Embryonic facial prominence (tissue), 1 donor: ENCODE data around the gene ATPAF2.
A peak's percentile ranks its signal among the peaks of the same experiment; 100 is the strongest.

Experiments used
- DNase-seq: peaks from one replicate; pipeline ENCODE4 v3.0.0-alpha.2; 2016; ENCODE audit errors: extremely low spot score

The ATPAF2 gene

GRCh38 chr17:18039535-18040260 is 730 bp upstream of the ATPAF2 start:
- DNase-seq = no peak

DNA sequence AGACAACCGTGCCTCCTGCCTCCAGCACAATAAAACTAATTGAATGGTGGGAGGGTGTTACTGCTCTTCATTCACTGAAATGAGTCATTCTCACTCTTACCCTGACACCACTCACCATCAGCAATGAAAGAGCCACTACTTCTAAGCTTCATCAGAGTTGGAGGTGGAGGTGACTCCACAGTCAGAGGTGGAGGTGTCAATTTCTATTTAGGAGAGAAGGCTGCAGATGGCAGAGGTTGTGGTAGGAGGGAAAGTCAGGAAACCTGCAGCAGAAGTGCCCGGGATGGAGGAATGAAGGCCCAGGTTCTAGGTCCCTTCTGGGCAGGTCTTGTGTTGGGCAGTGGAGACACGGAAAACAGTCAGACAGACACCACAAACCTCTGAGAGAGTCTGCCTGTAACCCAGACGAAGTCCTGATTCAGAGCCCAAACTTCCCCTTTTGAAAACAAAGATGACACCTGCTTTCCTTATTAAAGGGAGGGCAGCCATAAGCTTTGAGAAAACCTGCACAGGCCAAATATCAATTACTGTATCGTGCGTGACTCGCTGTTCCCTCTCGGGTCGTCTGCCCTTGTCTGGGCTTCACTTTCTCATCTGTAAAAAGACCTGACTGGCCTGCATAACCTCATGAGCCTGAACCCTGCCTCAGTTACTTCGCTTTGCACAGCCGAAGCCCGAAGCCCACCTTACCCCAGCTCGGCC is 668 bp downstream of the ATPAF2 start:
- no peak for DNase-seq

DNA sequence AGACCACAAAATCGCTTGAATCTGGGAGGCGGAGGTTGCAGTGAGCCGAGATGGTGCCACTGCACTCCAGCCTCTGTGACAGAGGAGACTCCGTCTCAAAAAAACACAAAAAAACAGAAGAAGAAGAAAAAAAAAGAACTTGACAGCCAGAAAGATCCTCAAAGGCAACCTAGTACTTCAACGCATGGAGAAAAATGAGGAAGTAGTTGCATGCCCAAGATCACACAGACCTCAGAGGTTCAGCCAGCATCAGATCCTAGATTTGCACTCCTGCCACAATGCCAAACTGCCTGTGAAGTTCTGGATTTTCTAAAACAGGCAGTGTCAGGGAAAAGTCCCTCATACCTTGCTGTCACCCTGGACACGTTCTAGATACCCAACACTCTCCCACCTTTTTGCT is 1.5 kb downstream of the ATPAF2 start:
- DNase-seq = no peak

- no peak for DNase-seq
Measured at GRCh38 chr17:18035704-18036103, 3.3 kb downstream of the ATPAF2 start.

DNA sequence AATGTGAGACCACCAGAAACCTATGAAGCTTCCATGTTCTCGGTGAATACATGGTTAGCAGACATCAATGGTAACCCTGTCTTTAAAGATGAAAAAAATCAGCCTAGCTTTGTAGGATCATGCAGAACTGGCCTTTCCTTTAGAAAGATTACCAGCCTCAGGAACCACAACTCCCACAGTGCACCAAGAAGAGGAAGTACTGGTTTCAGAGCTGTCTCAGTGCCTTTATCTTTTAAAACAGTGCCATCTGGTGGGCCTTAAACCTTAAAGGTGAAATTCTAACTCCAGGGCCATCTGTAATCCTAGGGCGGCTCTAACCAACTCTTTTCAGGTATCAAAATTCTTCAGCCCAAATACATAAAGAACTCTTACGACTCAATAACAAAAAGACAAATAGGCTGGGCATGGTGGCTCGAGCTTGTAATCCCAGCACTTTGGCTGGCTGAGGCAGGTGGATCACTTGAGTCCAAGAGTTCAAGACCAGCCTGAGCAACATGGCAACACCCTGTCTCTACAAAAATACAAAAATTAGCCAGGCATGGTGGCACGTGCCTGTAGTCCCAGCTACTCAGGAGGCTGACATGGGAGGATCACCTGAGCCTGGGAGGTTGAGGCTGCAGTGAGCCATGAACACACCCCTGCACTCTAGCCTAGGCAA is 5.4 kb downstream of the ATPAF2 start:
- DNase-seq = peak; percentile 76

DNA sequence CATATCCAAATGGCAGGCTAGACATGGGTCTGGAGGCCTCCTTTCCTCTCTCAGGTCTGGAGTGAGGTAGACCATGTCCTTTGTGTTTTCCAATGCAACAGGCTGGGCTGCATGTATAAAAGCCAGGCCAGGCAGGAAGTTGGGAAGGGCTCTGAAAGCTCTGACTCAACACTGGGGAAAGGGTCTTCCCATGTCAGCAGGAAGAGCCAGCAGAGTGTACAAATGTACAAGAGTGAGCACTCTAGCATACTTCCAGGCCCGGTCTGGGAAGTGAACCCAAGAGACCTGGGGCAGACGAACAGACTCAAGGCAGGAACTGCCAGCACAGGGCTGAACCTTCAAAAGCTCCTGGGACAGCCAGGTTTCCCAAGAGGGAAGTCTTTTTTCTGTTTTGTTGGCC is 7.0 kb downstream of the ATPAF2 start:
- DNase-seq = no peak

DNA sequence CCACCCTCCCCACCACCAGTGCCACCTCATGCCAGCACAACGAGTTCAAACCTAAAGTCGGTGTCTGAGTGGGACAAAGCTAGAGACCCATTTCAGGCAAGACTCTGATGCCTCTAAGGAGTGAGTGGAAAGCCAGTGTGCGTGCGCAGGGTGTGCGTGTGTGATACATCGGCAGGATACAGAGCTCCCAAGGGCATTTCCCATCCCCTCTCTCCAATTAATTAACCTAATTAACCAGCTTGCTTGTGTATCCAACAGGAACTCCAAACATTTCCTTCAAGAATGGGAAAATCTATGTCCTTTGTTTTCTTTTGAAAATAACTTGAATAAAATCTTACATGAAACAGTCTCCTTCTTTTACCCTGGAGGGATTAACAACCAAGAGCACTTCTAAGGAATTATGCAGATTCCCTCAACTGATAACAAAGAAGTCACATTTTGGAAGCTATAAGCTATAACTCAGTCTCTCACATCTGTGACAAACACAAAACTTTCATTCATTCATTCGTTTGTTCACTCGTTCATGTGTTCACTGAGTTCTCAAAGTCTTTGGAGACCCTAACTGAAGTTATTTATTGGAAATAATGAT is 9.9 kb downstream of the ATPAF2 start:
- DNase-seq = no peak

GRCh38 chr17:18028114-18028951 is 10.6 kb downstream of the ATPAF2 start:
- DNase-seq = no peak

DNA sequence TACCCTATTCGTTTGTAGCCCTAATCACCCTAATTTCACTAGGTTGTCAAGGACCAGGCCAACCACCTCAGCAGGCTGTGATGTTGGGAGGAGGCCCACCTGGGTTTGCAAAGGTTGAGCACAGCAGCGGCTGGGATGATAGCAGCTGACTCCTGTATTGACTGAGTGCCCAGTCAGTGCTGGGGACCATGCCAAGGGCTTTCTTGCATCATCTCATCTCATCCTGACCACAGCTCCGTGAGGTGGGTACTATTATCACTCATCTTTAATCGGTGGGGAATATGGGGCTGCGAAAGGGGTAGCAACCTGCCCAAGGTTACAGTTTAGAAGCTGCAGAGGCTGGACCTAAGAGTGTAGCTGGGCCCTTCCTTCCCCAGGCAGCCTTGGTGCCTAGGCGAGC is 11.7 kb downstream of the ATPAF2 start:
- DNase-seq = no peak

GRCh38 chr17:18025945-18026776 is 12.8 kb downstream of the ATPAF2 start:
- no peak for DNase-seq

DNA sequence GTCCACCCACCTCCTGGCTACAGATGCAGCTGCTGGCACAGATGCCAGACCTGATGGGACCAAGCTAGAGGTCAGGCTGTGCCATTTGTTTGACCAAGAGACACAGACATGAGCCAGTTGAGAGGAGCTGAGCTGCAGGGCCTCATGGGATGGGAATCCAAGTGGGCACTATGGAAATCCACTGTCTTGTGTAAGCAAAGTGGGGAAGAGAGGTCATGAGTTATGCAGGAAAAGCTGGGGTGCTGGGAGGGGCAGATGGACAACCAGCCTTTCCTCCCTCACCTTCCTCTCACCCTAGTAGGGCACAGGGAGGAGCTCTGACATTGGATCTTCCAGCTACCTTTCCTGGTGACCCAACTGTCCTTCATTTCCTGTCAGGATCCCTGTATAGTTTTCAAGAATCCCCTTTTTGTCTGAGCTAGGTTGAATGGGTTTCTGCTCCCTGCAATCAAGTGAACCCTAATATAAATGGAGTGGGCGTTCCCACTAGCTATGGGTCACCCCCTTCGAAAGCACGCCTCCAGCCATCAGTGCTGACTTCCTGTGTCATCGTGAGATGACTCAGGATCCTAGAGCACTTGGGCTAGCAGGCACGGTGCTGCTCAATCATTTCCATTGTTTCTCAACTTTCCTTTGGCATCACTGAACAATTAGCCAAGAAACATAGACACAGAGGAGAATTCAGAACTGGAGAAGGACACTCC is 13.6 kb downstream of the ATPAF2 start:
- DNase-seq = no peak

GRCh38 chr17:18021372-18021771 is 17.6 kb downstream of the ATPAF2 start:
- no peak for DNase-seq

- DNase-seq = no peak
Measured at GRCh38 chr17:18020971-18021370, 18.0 kb downstream of the ATPAF2 start.

DNA sequence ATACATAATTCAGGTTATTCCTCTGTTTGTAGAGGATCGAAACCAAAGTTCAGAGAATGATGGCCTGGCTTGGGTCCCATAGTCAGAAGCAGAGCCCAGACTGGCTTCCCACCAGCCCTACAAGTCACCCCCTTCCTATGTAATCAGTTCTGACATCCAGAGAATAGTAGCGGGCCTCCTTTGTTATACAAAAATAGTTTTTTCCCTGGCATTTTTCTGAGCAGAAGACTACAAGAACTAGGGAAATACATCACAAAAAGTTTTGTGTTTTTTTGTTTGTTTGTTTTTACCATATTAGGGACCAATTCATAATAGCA is 19.2 kb downstream of the ATPAF2 start:
- DNase-seq = no peak

DNA sequence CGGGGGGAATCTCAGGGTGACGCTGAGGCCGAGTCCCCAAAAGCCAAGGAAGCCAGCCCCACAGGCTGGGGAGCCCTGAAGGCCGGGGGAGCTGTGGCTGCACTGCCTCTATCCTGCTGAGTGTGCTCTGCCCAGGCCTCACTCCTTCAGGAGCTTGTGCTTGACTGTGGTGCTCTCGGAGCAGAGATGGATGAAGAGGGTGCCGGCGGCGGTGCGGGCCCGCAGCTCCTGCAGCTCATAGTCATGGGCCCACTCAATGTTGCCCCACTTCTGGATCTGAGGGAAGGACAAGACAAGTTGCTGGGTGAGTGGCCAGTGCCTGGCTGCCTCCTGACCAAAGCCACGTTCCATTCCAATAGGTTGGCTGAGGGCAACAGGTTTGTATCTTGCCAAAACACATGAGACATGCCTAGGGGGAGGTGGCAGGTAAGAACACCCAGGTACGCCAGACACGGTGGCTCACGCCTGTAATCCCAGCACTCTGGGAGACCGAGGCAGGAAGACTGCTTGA is 20.5 kb downstream of the ATPAF2 start:
- no peak for DNase-seq

GRCh38 chr17:18017958-18018357 is 21.0 kb downstream of the ATPAF2 start:
- DNase-seq = no peak

- no peak for DNase-seq
Measured at GRCh38 chr17:18016426-18016825, 22.5 kb downstream of the ATPAF2 start.

DNA sequence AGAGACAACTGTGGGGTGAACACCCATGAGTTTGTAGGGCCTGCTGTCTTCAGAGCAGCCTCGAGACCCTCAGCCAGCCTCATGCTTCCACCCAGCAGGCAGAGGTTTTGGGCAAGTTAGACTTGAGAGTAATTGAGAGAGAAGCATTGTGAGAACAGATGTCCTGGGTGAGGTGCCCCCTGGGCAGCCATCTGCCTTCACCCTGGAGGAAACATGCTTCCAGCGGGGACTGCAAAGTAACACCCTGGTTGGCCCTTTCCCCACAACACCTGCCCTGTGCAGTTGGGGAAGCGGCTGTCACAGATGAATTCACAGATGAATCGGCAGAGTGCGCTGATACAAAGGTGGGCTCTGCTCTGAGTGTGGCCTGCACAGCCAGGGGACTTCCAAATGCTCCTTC is 23.4 kb downstream of the ATPAF2 start:
- DNase-seq = no peak

DNA sequence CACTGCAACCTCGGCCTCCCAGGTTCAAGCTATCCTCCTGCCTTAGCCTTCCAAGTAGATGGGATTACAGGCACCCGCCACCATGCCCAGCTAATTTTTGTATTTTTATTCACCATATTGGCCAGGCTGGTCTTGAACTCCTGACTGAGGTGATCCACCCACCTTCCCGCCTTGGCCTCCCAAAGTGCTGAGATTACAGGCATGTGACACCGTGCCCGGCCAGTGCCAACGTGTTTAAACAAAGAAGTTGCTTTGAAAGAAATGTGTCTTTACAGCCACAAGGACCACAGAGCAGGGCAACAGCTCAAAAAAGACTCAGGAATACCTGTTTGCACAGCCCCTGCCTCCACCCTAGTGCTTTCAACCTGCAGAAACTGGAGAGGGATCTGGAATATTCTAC is 25.0 kb downstream of the ATPAF2 start:
- DNase-seq = no peak

DNA sequence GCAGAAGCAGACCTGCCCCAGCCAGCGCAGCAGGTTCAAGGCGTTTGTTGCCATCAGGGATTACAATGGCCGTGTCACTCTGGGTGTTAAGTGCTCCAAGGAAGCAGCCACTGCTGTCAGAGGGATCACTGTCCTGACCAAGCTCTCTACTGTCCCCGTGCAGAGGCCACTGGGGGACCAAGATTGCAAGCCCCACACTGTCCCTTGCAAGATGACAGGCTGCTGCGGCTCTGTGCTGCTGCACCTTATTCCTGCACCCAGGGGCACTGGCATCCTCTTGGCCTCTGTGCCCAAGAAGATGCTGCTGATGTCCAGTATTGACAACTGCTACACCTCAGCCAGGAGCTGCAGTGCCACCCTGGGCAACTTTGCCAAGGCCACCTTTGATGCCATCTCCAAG is 27.7 kb downstream of the ATPAF2 start:
- DNase-seq = no peak
